Activated CD8-positive, alpha-beta memory T cell treated with anti-CD3 and anti-CD28 coated beads for 4 hours (primary cell): ENCODE results near the gene CRY2.
"Not testable (repeated sequence)": the region's sequence is repeated elsewhere in the genome, so short reads cannot be mapped to it uniquely, and the experiment has no call there.

Experiments
- DNase-seq, 2 donors: peaks; one replicate each; pipeline ENCODE4 v3.0.0-alpha.2; 2020; ENCODE audit warnings: low read depth in 2 of 2

The CRY2 gene

DNA sequence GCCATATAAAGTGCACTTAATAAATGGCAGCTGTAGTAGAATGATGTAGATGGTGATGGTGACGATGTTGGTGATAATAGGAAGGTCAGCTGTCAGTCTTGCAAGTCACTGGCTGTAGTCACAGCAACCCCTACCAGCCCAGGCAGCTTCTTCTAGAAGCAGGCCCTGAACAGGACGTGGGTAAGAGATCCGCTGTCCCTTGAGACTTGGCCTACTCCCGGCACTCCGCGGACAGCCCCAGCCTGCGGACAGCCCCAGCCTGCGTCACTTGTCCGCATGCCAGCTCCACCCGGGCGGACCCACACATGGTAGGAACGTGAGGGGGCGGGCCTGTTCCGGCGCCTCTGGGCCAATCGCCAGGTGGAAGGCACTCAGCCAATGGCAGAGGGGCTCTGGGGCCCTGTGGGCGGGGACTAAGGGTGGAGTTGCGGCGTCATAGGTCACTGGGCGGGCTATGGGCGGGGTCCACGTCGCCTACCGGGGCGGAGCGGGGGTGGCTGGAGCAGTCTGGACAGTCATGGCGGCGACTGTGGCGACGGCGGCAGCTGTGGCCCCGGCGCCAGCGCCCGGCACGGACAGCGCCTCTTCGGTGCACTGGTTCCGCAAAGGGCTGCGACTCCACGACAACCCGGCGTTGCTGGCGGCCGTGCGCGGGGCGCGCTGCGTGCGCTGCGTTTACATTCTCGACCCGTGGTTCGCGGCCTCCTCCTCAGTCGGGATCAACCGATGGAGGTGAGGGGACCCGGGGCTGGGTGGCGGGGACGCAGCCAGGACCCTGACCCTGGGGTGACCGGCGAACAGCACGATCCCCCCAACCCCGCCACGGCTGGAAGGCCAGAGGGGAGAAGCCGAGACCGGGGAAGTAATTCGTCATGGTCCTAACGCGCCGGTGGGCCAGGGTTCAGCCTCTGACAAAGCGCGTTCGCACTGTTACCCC is at the start of gene CRY2:
Gene CRY2, plus strand, starts transcription at position 502 of the 937 bp plus-strand sequence. Its CDS starts 16 bp downstream, at position 518.
- DNase-seq, result peak; percentile 97 to 99

DNA sequence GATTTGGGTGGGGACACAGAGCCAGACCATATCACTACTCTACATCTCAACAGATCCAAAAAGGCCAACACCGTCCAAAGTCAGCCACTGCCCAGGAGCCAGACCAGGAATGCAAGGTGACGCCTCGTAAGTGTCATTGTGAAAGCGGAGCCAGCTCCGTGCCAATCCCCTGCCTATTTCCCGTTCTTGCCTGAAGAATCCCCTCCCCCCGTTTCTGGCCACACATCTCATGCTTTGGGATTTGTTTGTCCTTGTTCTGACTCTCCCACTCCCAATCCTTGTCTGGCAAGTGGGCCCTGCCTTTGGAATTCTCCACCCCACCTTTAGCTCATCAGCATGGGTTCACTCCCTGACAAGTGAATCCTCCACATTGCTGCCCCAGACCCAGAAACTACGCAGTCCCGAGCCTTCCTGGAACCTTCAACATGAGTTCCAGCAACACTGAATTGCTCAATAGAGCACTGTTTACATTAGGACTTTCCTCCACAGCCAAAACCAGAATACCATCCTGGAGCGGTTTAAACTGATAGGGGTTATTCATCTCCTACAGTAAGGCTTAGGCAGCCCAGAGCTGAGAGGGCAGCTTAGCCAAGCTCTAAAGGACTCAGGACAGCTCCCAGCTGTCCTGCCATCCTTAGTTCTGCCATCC is 48.4 kb upstream of the CRY2 start:
- DNase-seq, result no peak

DNA sequence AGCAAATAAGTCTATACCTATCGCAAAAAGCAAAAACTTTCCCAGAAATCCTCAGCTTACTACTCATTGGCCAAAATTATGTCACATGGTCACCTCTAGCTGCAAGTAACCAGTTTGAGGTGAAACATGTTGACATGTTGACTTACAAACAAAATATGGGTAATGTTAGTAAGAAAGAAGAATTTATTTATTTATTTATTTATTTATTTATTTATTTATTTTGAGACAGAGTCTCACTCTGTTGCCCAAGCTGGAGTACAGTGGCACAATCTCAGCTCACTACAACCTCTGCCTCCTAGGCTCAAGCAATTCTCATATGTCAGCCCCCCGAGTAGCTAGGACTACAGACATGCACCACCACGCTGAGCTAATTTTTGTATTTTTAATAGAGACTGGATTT is 47.7 kb upstream of the CRY2 start:
- no peak for DNase-seq

DNA sequence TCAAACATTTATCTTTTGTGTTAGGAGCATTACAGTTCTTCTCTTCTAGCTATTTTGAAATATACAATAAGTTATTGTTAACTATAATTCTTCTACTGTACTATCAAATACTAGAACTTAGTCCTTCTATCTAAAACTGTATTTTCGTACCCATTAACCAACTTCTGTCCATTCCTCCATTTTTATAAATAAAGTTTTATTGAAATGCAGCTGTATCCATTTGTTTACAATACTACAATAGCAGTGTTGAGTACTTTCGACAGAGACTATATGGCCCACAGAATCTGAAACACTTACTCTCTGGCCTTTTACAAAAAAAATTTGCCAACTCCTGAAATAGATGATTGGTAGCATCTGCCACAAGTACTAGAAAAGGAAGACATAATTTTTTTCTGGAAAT is 47.0 kb upstream of the CRY2 start:
- no peak for DNase-seq

DNA sequence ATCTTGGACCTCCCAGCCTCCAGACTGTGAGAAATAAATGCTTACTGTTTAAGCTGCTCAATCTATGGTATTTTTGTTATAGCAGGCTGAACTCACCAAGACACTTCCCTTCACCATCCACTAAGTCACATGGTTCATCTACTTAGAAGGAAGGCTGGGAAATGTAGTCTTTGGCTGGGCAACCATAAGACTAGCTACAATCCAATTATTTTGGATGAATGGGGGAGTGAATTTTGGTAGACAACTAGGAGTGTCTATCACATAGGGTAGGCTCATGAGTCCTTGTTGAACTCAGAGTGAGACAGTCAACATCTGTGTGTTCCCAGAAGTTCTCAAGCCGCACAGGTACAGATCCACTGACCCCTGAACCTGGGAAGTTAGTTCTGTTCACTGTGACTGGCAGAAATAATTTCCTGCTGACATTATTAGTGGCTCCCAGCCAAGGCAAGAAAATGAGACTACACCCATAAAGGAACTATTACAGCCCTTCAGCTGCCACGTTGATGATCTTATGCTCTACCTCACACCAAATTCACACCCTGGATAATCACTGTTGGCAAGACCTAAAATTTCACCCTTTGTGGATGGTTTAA is 45.5 kb upstream of the CRY2 start:
- no peak for DNase-seq

DNA sequence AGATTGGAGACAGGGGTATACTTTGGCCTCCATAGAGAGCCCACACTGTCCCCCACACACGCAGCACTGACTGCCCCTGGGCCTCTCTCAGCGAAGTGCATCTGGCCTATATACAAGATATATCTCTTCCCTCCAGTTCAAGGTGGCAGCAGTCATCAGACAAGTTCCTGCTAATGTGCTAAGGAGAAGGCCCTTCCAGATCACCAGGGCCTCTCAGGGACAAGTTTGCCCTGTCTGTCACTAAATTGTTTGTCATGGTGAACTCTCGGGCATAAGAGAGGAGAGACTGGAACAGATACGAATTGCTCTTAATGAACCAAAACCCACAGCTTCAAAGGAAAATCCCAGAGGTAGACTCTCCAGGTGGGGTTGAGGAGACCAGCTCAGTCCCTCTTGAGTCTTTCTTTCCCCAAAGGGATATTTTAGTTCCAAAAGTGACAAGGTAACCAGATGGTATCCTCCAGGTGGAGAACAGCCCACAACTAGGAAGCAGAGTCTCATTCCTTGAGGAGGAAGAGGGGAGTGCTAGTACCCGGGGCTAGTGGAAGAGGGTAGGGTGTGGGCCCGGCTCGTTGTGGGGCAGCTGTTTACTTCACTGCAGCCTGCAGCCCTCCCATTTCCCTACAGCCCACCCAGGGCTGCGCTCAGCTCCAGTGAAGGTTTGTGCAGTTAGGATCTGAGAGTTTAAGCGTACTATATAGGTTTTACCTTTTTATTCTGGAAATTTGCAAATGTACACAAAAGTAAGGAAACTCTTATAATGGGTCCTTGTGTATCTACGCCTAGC is 44.6 kb upstream of the CRY2 start:
- DNase-seq, result no peak

DNA sequence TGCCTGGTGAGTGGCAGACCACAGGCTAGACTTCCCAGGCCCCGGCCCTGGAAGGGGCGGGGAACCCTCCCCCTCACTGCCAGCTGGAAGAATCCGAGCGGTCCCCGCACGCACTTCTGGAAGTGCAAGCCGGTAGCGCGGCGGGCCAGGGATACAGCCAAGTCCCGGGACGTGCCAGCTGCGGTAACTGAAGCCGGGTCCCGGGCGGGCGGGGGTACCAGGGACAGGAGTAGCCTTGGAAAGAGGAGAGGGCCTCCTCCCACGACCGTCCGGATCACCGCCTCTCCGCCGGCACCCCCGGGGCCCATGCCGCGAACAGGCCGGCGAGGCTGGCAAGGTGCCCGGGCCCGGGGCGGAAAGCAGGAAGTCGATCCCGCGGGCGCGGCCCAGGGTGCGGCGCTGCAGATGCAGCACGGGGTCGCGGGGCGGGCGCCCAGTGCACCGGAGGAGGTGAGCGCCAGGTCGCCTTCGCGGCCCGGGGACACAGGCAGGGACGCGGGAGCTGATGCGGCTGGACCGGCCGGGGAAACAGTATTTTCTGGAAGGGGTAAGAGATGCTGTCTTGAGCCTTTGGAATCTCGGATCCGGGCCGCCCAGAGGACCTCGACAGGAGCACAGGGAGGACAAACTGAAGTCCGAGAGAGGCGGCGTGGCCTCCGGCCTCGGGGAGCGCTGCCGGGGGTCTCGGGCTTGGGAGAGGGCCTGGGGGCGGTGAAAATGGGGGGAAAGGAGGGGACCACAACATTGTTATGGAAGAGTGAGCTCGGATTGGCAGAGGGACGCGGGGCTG is 43.1 kb upstream of the CRY2 start:
- DNase-seq, result peak; percentile 30 to 31

DNA sequence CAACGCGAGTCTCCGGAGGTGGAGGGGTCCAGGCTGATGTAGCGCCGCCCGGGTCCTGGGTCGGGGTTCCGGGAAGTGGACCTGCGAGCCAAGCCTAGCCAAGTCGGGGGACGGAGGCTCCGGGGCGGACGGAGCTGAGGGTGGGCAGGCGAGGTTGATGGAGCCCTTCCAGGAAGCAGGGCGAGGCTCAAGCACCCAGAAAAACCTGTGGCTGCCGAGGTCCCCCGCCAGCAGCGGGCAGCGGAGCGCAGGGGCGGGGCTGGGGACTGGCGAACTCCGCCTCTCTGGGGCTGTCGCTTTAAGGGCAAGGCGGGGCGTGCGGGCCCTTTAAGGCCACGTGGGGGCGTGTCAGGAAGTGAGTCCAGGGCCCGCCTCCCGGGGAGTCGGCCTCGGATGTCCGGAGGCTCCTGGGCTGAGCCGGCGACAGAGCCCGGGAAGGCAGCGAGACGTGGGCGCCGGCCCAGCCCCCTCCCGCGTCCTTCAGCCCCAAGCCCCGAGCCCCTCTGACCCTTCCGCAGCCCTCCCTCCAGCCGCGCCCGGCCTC is 42.4 kb upstream of the CRY2 start, which contains the start of gene SLC35C1:
Gene SLC35C1, plus strand, starts transcription at position 389 of the 544 bp plus-strand sequence. CDS start 653 bp downstream, outside the sequence.
- DNase-seq, result peak; percentile 92

DNA sequence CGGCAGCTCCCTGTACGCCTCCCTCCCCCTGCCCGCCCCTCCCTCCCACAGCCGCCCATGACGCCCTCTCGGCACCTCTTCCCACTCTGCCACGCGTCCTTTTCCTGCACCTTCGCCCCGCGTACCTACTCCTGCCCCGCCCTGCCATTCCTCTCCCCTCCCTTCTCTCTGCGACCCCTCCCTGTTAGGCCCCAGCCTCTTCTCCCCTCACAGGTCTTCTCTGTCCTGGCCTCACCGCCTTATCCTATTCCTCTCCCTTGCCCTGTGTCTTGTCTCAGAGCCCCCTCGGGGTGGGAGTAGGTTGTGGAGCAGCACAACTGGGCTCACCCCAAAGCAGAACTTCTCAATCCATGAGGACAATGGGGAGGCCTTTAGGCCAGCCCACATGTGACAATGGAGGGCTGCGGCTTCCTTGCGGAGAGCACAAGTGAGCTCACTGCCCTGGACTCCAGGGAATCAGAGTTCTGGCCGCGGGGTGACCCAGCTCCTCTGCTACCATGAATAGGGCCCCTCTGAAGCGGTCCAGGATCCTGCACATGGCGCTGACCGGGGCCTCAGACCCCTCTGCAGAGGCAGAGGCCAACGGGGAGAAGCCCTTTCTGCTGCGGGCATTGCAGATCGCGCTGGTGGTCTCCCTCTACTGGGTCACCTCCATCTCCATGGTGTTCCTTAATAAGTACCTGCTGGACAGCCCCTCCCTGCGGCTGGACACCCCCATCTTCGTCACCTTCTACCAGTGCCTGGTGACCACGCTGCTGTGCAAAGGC is 41.8 kb upstream of the CRY2 start:
- no peak for DNase-seq

DNA sequence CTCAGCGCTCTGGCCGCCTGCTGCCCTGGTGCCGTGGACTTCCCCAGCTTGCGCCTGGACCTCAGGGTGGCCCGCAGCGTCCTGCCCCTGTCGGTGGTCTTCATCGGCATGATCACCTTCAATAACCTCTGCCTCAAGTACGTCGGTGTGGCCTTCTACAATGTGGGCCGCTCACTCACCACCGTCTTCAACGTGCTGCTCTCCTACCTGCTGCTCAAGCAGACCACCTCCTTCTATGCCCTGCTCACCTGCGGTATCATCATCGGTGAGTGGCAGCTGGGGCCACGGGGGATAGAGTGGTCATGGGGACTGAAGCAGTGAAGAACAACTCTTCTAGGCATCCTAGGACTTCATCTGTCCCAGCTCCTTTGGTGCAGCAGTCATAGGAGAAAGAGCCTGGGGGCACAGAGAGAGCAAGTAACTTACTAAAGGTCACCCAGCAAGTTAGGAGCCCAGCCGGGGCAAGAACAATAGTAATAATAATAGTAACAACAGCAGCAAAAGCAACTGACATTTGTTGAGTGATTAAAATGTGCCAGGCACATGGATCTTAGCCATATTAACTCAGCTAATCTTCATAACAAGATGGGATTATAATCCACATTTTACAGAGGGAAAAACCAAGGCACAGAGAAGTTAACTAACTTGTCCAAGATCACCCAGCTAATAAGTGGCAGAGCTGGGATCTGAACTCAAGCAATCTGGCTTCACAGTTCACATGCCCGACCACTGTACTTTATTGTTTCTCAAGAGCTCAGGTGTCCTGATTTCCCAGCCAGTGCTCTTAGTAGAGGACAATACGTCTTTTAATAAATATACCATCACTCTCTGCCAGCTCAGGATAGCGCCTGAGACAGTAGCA is 41.0 kb upstream of the CRY2 start:
- DNase-seq, result no peak

DNA sequence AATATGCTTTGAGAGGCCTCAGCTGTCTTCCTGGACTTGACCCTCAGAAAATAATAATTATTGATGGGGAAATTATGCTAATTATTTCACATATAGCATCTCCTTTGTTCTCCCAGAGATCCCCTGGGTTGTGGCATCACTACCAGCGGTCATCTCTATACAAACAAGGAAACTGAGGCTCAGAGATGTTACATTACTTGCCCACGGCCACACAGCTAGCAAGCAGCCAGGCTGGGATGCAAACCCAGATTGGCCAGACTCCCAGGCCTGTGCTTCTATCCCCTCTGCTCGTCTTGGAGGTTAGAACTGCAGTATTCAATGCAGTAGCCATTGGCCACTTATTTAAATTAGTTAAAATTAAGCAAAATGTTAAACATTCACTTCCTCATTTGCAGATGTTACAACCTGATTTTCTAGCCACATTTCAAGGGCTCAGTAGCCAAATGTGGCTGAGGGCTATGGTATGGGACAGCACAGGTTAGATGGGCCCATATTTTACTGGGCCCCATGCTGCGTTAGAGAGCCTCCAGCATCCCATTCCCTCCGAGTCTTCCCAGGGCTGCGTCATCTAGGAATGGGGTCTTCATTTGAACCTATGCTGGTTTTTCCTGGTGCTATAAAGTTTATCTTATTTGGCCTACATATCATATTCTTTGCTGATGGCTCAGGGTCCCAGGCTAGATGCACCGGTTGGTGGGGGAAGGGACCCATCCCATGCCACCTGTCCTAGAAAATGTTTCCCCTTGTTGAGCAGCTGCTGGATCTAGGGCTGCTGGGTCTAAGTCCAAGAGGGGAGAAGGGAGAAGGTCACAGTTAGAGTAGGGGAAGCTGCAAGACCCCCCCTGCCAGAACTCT is 40.1 kb upstream of the CRY2 start:
- no peak for DNase-seq

DNA sequence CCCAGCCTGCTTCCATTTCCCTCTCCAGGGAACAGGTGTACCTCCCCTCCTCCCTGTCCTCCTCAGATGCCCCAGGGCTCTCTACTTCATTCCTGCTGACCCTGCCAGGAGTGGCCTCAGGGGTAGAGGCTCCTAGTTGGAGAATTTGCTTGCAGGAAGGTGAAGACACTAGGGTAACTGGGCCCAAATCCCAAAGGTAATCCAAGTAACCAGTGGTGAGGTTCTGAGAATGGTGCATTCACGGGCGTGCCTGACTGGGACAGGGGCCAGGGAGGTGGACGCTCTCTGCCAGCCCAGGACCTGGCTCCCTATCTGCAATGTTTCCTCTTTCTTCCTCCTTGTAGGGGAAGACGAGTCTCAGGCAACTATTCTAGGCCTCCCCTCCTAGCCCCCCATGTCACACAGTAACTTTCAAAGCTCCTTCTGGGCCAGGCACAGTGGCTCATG is 39.5 kb upstream of the CRY2 start:
- no peak for DNase-seq

DNA sequence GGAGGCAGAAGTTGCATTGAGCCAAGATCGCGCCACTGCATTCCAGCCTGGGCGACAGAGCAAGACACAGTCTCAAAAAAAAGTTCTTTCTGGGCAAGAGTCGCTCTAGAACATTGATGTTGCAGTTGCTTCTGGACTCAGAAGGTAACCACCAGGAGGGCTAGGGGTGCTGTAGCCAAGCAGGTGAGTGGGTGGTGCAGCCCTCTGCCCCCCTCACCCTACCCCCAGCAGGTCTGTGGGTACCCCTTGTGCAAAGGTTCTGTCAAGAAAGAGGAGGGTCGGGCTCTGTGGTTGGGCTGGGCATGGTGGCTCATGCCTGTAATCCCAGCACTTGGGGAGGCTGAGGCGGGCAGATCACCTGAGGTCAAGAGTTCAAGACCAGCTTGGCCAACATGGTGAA is 38.8 kb upstream of the CRY2 start:
- not testable (repeated sequence) for DNase-seq

DNA sequence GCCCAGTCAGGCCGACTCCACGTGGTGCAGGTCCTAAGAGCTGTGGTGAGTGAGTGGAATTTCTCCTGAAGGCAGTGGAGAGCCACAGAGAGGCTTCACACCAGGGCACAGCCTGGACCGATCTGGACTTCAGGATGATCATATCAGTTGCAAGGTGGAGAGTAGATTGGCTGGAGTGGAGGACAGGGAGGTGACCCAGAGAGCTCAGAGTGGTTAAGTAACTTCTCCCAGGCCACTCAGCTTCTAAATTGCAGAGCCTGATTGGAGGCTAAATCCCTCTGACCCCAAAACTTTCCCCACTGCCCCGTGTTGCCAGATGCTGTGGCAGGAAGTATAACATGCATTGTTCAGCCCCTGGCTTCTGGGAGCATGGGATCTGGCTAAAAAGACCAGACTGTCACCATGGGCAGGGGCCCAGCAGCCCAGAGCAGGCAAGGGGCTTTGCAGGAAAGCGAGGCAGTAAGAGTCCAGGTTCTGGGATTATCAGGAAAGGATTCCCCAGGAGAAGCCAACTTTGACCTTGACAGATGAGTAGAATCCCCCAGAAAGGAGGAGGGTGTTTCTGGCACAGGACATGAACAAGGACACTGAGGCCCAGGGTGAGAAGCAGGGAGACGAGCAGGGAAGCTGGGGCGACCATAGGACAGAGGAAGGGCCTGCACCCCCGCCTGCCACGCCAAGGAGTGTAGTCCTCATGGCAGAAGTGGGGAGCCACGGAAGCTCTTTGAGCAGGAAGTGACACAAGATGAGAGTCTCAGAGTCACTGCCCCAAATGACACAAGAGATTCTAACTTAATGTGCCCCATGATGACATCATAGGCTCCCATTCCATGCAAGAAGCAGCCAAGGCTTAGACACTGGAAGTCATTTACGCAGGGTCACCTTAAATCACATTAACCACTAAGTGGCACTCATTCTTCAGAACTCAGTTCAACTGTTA is 37.5 kb upstream of the CRY2 start:
- no peak for DNase-seq

DNA sequence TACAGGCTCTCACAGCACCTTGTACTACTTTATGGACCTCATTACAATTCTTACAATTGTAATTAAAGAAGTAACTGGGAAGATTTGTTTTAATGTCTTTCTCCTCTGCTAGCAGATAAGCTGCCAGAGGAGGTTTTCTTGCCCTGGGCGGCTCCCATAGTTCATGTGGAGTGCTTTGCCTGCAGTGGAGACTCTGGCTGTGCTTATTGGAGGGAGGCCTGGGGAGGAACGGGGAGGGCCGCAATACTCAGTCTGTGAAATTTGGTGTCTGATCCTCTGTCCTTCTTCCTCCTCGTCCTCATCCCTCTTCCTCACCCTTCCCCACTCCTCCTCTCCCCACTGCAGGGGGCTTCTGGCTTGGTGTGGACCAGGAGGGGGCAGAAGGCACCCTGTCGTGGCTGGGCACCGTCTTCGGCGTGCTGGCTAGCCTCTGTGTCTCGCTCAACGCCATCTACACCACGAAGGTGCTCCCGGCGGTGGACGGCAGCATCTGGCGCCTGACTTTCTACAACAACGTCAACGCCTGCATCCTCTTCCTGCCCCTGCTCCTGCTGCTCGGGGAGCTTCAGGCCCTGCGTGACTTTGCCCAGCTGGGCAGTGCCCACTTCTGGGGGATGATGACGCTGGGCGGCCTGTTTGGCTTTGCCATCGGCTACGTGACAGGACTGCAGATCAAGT is 36.7 kb upstream of the CRY2 start:
- no peak for DNase-seq

DNA sequence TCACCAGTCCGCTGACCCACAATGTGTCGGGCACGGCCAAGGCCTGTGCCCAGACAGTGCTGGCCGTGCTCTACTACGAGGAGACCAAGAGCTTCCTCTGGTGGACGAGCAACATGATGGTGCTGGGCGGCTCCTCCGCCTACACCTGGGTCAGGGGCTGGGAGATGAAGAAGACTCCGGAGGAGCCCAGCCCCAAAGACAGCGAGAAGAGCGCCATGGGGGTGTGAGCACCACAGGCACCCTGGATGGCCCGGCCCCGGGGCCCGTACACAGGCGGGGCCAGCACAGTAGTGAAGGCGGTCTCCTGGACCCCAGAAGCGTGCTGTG is 36.2 kb upstream of the CRY2 start:
- no peak for DNase-seq
